NCI-H748 (cell line): ENCODE results near the gene PTPRN2.

ENCODE experiments used
- DNase-seq: peaks from one replicate; lab custom pipeline; 2025; ENCODE audit not compliant: unreplicated experiment; lab: John Stamatoyannopoulos, UW

Gene PTPRN2

DNA sequence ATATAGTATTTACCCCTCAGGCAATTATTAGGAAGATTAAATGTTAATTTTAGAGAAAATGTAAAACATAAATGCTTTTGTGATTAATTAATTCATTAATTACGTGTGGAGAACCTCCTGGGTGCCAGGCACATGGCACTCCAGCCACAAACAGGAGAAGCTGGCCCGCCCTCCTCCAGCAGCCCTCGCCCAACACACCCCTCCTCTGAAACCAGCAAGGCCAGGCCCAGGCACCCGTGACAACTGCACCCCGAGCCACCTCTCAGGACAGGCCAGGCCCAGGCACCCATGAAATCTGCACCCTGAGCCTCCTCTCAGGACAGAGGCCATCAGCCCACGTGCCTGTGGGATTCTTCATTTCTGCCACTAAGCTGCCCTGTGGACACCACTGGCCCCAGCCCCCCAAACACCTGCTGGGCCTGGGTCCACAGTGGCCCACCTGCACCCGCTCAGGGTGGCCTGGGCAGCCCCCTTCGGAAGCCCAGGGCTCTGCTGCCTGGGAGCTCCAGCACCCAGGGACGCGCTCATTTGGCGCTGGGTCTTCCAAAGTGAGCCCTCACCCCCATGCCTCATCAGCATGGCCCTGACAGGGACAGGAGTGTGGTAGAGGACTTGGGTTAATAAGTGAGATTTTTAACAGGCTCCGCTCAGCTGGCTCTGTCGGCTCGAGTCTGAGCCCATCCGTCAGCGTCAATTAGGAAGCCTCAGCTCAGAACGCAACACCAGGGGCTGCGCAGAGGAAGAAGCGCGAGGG lies 768.7 kb downstream of the PTPRN2 start:
- no peak for DNase-seq

DNA sequence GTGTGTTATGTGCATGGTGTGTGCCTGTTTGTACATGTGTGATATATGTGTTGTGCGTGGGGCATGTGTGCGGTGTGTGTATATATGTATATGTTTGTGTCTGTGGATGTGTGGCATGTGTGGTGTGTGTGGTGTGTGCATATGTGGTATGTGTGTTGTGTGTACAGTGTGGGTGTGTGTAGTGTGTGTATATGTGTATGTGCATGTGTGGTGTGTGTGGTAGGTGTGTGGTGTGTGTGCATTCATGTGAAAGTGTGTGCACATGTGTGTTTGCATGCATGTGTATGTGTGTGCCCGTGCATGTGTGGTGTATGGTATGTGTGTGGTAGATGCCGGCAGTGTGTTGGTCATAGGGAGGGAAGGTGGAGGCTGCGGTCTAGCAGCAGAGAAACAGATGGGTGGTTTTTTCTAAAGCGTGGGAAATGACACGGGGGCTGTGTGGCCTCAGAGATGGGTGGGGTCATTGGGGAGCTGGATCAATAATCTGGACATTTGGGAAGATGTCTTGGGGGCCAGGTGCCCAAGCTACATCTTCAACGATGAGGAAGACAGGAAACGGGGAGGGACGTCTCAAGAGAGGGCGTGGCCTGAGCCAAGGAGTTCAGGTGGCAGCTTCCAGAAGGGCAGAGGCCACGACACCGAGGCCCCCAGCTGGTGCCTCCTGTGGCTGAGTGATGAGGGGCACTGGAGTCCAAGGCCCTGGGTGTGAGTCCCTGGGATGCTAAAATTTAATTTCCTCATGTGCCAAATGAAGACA lies 769.5 kb downstream of the PTPRN2 start:
- no peak for DNase-seq

DNA sequence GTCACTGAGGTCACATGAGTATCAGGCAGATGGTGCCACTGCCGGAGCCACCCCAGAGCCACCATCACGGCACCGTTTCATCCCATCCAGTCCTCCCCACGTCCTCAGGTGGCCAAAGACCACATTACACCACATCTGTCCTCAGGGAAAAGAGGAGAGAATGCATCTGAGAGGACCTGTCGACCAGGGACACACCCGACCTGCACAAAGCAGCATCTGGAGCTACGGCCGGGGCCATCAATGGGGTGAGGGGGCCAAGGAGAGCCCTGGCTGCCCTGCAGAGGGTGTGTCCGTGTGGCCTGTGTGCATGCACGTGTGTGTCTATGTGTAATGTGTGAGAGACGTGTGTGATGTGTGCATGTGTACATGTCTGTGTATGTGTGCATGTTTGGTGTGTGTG lies 770.2 kb downstream of the PTPRN2 start:
- DNase-seq = no peak

DNA sequence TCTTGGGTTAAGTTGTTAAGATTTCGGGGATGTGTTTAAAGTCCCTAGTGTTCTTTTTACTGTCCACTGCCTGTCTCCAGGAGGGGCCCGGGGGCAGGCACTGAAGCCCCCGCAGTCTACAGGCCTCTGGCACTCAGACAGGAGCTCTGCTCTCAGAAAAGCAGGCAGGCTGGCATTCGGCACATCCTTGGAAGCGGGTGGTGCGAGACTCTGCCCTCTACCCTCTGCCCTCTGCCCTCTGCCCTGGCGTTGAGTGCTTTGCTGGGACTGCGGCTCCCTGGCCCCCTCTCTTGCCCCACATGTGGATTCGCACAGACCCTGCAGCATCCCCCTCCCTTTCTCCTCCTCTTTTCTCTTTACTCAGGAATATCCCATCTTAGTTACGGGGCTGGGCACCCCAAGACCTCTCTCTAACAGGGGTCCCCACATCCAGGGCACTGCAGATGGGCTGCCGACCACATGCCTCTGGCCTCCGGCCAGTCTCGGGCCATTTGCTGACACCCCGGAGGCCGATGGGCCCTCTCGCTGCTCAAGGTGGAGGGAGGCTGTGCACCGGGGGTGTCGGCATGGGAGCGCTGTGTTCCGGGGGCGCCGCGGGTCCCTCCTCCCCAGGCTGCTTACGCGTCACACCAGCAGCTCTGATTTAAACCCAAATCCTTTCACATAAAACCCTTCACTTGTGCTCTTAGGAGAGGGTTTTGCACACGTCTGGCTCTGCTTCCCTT lies 770.9 kb downstream of the PTPRN2 start:
- no peak for DNase-seq

DNA sequence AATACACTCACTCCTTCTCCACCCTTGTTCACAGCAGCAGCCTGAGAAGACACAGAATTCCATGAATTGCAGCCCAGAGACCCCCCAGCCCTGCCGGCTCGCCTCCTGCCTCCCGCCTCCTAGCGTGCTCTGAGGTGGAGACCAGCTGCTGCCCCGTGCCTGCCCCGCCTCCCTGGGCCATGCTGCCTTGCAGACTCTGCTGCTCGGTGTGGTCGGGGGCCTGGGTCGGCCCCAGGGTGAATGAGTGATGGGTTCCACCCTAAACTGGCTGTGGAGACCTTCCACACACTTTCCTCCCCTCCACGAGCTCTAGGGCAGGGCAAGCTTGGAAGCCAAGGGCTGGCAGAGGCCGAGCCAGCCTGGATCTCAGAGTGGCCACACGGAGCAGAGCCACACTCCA lies 771.5 kb downstream of the PTPRN2 start:
- DNase-seq = no peak

DNA sequence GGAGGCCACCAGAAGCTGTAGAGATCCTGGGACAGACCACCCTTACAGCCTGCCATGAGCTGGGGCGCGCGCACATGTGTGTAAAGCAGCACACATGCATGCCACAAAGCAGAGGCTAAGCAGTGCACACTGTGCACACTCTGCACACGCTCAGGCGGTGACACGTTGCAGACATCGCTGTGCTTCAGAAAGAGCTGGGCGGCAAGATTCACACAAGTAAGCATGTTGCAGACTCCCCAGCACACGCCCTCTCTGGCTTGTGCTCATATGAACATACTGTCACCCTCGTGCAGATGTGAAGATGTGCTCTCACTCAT lies 772.0 kb downstream of the PTPRN2 start:
- DNase-seq = no peak

DNA sequence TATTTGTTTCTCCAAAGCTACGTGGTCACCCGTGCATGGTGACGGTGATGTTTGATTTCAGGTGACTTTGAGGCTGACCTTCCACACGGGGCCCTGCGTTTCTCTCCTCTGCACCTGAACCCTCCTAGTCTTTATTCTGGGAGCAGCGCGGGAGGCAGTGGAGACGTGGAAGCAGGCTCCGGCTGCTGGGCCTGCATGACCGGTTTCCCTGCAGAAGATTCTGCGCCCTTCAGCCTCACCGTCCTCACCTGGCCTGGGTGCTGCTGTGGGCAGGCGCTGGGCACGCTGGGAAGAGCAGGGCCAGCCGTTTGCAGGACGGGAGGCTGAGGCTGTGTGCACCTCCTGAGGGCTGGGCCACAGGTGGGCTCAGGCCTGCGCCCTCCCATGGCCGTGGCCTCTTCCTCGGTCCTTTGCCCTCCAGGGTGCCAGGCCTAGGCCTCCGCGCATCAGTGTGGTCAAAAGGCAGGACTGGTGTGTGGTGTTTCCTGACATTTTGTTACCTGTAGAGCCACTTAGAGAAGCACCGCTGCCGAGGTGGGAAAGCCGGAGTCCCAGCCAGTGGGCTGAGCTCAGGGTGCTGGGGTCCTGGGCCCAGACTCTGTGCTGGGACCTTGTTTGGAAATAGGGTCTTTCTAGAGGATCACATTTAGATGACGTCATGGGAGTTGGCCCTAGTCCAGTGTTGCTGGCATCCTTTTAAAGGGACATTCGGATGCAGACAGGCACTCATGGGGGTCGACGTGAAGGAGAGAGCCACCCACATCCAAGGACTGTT lies 772.5 kb downstream of the PTPRN2 start:
- DNase-seq = no peak

DNA sequence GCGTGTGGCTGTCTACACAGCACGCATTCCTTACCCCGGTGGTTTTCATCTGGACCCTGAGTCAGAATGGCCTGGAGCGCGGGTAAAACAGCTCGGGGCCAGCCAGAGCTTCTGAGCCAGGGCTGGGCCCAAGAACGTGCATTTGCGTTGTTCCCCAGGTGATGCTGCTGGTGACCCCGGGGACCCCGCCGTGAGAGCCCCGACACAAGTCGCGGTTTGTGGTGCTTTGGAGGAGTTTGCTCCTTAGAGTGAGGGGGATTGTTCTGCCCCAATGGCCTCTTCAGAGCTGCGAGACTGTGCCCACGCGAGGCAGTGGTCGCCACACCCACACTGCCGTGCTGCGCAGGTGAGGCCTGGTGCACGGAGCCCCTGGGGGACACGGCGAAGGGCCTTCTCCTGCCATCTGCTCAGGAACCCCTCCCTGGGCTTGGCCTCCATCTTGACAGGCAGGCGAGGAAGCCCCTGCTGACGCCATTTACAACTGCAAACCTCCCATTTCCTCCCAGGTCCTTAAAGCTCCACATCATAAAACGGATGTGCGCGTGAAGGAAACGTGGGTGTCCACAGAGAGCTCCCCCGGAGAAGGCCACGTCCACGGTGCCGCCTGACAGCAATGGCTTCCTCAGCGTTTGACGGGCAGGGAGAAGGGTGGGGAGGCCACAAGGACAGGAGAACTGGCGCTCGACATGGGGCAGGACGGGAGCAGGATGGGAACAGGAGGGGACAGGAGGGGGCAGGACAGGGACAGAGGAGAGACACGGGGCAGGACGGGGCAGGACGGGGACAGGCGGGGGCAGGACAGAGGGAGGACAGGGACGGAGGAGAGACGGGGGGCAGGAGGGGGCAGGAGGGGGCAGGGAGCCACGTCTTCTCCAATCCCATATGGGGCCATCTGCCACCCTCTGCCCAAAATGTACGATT lies 773.6 kb downstream of the PTPRN2 start:
- DNase-seq = no peak

DNA sequence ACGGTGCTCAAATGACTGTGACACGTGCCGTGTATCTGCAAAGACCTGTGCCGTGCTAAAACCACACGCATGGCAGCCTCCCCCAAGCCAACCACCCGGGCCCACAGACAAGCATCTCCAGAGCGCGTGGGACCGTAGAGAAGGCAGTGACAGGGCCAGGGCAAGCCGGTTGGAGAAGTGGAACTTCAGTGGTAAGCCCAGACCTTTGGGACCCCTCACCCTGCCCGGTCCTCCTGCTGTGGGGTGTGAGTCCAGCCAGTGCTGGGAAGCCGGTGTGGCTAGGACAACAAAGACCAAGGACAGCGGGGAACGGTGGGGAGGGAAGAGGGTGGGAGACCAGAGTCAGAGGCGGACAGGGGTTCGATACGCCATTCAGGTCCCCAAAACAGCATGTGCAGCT lies 774.6 kb downstream of the PTPRN2 start:
- no peak for DNase-seq

DNA sequence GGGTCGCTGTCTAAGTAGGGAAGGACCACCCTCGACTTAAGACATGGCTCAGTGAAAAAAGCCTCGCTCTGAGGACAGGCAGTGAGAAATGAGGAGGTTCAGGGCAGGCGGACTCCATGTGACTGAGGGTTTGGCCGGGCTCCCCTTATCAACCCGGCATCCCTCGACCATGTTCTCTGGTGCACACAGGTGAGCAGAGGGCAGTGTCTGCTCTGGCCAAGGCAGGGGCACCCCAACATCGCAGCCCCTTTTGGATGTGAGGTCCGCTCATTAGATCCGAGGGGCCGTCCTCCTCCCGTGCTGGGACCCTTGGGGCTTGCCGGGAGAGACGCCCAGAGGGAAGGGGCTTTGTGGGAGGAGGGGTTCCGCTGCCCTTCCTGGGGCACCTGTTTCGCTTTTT lies 775.7 kb downstream of the PTPRN2 start:
- no peak for DNase-seq

DNA sequence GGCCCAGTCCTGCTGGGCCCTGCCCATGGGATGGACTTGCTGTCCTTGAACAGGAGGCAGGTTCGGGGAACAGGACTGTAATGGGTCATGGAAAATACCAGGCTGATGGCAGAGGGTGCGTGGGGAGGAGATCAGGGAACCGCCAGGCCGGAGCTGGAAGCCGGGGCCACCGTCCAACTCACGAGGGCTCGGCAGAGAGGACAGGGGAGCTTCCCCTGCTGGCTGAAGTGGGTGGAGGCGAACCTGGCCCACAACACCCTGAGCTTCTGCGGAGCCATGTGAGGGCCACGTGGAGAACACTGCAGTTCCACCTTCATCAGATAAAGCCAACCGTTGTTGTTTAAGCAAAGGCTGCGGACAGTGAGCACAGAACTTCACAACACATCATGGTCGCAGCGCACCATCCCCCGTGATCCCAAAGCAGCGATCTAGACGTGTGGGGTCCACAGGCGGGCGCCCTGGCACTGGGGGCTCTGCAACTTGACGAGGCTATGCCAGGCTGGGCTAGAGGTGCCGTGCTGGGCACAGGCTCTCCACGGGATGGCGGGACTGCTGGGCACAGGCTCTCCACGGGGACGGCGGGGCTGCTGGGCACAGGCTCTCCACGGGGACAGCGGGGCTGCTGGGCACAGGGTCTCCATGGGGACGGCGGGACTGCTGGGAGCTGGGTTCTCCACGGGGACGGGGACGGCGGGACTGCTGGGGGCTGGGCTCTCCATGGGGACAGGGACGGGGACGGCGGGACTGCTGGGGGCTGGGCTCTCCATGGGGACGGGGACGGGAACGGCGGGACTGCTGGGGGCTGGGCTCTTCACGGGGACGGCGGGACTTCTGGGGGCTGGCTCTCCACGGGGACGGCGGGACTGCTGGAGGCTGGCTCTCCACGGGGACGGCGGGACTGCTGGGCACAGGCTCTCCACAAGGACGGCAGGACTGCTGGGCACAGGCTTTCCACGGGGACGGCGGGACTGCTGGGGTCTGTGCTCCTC lies 777.5 kb downstream of the PTPRN2 start:
- DNase-seq = no peak

DNA sequence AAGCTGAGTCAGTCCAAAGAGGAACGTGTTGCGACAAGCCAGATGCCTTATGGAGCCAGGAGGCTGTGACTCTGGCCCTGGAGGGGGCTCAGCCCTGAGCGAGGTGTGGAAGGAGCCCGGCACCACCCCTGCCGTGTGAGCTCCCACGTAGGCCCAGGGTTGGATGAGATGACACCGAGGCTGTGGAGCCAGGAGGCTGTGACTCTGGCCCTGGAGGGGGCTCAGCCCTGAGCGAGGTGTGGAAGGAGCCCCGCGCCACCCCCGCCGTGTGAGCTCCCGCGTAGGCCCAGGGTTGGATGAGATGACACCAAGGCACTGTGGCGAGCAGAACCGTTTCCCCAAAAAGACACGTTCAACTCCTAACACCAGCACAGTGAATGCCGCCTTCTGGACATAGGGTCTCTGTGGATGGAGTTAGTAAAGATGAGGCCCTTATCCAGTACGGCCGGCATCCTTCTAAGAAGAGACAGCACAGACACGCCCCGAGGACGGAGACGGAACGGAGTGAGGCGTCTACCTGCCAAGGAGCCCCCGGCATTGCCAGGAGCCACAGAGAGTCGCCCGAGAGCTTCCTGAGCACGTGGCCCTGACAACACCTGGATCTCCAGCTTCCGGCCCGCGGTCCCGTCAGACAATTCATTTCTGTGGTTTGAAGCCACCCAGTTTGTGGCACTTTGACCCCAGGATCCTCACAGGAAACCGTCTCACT lies 778.3 kb downstream of the PTPRN2 start:
- DNase-seq = no peak

DNA sequence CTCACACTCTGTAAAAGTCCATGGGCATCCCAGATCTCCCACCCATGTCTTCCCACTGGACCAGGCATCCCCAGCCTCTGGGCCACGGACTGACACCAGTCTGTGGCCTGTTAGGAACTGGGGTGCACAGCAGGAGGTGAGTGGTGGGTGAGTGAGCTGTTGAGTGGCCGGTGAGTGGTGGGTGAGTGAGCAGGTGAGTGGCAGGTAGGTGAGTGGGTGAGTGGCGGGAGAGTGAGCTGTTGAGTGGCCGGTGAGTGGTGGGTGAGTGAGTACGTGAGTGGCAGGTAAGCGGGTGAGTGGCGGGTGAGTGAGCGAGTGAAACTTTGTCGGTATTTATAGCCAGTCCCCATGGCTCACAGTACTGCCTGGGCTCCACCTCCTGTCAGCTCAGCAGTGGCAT lies 779.6 kb downstream of the PTPRN2 start:
- no peak for DNase-seq

DNA sequence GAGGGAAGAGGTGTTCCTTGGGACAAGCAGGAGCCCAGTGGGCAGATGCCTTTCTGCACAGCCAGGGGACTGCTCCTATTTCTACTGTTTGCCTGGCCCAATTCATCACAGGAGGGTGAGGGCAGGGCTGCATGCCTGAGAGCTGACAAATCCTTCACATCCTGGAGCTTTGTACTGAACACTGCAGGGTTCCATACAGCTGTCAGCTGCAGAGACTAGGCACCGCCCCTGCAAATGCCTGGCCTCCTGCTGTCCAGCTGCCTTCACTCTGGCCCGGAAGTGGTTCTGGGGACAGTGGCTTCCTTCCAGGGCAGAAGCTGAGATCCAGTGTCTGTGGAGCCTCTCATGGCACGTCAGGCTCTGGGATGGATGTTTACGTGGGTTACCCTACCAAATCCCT lies 780.1 kb downstream of the PTPRN2 start:
- DNase-seq = no peak

DNA sequence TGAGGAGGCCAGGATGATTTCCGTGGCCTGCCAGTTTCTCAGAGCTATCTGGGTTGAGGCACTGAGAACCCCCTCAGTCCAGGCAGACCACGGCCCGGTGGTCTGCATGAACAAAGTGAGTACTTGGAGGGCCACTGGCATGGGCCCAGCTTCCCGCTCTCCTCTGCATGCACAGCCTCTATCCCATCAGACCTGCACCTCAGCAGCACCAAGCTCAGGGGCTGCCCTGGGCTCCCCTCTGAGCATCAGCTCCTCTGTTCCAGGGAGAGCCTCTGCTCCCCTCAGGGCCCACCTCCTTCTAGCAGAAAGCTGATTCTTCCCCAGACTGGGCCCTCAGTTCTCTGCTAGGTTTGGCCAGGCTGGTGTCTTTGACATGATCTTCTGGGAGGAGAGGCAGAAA lies 780.9 kb downstream of the PTPRN2 start:
- DNase-seq = no peak

DNA sequence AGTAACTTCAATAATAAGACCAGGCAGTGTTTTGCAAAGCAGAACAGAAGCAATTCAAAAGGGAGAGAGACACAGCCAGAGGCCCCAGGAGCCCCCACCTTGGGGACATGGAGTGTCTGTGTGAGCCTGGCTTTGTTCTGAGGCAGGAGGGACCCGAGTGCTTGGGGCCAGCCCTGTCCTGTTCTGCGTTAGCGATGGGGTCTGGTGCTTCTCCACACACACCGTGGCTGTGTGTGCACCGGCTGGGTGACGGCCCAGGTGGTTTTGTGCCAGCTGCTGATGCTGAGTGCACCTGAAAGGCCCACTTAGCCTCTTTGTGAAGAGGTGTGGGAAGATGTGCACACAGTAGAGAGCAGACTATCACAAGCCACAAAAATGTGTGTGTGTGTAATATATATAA lies 781.9 kb downstream of the PTPRN2 start:
- no peak for DNase-seq

DNA sequence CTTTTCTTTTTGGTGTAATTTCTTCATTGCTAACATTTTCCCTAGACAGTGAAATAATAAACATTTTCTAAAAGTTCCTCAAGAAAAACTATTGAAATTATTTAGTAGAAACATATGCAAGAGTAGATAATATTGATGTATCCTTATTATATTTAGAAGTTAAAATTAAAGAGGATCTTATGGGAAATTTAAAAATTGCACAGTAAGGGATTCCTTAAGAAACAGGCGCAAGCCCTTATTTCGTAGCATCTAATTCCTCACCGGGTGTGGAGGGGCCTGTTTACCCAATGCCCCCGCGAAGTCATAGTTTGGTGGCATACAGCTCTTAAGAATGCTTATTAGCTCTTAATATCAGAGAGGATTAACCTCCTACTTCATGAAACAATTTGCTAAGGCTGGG lies 783.7 kb downstream of the PTPRN2 start:
- DNase-seq = no peak

DNA sequence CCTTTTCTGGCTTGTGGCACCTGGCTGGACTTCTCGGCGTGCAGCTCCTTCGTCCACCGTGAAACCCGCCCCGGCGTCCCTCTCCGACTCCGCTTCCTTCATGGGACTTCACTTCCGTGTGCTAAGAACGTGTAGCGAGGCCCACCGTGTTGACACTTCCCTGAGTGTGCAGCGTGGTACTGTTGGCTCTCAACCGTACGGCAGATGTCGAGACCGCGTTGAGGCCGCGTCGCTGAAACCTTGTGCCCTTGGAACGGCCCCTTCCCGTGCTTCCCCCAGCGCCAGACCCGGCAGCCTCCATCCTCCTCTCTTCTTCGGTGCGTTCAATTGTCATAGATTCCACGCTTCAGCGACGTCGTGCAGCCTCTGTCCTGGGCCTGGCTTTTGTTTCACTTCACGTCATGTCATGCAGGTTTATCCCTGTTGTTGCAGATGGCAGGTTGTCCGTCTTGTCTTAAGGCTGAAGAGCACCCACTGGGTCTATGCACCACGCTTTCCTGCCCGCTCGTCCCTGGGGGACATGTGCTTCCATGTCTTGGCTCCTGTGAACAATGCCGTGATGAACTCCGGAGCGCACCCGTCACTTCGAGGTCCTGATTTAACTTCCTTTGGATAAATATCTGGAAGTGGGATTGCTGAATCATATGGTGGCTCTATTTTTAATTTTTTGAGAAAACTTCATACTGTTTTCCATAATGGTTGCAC lies 785.5 kb downstream of the PTPRN2 start:
- no peak for DNase-seq
